Fibroblast of skin of left biceps (primary cell): ENCODE data around the gene MGARP.
A peak's percentile ranks its signal among the peaks of the same experiment; 100 is the strongest.

Experiments used
- DNase-seq, 2 experiments: peaks; one replicate each; pipeline ENCODE4 v3.0.0-alpha.2; 2013; ENCODE audit warnings: low read depth in 2 of 2

The MGARP gene

DNA sequence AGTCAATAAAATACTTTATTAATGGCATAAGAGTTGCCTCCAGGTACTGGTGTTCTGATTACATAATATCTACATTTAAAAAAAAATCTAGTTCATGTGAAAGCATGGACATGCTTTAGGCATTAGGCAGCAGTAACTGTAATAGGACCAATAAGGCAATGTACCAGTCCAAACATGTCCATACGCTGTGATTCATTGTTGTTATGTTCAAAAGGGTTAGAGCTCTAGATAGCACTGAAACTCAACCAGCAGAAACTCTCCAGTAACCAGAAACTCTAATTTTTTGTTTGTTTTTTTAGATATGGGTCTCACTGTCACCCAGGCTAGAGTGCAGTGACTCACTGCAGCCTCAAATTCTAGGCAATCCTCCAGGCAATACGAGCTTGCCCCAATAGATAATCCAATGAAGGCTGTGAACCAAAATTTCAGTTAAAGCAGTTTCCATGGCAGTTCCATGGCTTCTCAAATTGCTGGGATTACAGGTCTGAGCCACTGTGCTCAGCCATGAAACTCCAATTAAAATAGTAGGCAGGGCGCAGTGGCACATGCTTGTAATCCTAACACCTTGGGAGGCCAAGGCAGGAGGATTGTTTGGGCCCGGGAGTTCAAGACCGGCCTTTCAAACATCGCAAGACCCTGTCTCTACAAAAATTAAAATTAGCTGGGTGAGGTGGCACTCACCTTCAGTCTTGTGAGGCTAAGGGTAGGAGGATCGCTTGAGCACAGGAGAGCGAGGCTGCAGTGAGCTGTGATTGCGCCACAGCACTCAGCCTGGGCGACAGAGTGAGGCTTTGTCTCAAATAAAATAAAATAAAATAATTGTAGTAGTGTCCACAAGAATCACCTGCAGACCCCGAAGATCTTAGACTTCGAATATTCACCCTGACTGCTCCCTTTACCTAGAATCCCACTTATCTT lies 36.3 kb downstream of the MGARP start:
- DNase-seq, result peak; percentile 90 to 94

DNA sequence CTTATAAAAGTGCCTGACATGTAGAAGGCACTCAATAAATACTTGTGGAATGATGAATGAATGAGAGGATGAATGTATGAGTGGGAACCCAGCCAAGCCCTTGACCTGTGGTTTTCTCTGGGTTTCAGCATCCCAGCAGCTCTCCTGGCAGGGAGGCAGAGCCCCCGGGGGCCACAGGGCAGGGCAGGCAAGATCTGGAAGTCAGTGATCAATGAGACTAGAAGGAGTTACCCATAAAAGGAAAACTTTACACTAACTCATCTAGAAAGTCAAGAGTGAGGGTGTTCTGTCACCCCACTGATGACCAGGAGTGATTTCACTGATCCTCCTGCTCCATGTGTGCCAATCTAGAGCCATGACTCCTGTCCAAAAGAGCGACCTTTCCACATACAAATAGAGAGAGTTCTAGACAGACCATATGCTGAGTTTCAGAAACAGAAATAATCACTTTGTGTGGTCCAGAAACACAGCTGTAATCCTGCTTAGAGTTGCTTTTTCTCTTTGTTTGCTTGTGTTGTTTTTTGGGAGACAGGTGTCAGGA lies 37.4 kb downstream of the MGARP start:
- no peak for DNase-seq

DNA sequence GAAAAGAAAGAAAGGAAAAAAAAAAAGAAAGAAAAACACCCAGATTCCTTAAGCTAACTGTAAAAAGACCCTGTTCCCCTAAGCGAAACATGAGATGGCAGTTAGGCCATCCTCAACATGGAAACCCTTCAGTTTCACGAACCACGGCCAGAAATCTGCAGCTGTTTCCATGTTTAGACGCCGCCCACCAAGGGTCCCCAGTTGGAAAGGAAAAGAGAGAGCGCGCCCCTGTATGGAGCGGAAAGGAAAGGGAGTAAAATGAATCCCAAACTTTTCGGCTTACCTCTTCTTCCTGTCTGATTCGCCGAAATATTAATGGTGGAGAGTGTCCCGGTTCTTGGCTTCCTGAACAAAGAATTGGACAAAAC lies 38.3 kb downstream of the MGARP start:
- DNase-seq, result no peak

DNA sequence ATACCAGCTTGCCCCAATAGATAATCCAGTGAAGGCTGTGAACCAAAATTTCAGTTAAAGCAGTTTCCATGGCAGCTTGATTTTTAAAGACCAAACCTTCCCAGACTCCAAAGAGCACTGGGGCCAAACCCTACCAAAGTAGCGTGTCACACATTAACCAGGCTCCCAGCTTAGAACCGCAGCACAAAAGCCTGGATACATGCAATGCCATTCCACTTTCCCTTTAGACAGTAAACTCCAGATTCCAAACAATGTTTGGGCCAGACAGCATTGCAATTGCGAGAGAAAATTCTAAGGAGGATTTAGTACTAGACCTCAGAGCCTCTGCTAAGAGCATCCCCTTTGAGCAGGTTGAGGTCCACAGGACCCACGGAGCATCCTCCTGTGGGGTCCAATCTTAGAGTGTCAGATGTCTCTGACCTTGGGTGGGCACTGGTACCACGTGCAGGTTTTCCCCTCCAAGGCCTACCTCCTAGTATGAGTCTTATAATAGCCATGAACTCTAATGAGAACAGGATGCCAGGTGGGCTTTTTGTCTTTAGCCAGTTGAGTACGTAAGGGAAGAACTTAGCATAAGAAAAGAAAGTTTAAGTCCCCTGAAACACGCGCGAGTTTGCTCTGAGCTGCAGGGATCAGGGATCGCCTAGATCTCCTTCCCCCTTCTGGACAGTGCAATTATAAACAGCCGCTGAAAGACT lies 38.8 kb downstream of the MGARP start:
- DNase-seq, result no peak

DNA sequence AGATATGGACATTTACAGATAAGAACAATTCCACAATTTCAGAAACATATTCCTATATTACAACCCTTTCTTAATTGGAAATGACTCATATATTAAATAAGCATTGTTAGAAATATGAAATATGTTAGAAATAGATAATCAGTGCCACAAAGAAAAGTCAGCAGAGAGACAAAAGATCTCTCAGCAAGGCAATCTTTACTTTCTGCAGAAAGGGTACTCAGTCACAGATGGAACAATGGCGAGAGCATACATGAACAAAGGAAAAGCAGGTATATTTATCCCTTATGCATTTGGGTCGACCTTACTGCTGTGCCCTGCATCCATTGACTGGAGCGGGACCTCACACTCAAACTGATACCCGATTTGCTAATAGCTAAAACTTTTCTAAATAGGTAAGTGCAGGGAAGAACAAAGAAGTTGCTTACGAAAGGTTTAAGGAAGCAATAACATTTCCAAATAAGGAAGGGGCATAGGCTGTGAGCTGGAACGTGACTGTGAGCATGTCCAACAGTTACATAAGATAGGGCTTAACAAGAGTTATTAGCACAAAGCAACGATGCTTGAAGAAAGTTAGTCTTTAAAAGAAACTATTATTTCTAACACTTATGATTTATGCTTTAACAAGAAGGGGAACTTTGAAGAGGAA lies 40.8 kb downstream of the MGARP start:
- DNase-seq, result no peak

DNA sequence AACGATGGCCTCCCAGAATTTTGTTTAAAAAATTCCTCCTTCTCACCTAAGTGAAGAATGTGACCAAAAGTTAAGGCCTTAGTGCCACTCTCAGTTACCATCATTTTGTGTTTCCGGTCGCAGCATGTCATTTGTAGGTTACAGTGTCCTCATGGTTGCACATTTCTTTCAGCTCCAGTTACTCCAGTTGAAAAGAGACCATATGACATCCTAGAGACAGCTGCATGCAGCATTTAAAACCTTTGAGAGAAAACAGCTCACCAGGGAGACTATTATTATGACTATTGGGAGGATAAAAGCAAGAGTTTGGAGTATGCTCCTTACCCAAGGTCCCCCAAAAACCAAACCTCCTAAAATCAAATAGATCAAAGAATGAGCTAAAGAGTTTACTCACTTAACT lies 45.8 kb downstream of the MGARP start:
- DNase-seq, result no peak

DNA sequence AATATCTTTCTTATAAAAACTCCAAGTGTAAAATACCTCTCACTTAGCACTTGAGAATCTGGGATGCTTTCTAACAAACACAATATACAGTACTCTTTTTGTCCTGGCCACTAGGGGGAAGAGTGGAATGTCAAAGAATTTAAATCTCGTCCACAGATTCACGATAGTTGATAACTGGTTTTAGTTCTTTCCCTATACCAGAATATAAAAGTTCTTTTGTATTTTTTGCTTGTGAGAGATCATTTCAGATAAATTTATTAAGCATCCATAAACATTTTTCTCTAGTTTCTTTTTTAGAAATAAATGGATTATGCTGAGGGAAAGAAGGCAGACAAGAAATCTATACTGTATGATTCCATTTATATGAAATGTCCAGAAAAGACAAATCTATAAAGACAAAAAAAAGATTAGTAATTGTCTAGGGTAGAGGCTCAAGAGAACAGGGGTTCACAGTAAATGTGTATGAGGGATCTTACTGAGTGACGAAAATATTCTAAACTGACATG lies 50.4 kb downstream of the MGARP start:
- no peak for DNase-seq

DNA sequence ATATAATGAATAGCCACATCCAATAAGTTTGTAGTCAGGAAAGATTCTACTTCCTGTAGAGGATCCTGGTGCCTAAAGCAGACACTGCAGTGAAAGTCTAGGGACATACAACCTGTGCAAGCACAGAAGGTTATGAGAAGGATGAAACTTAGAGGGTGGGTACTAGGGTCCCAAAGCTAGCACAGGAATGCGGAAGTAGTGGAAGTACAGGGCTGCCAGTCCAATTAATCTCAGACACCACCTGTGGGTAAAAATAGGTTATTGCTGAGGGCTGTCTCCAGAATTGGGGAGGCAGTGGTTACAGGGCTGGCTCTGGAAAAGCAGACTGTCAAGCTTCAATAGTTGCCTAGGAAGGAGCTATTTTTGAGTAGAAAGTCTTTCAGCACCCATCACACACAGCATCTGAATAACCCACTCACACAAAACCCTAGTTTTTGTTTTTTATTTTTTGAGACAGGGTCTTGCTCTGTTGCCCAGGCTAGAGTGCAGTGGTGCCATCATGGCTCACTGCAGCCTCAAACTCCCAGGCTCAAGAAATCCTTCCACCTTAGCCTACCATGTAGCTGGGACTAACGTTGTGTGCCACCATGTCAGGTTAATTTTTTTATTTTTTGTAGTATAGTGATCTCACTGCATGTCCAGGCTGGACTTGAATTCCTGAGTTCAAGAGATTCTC lies 52.2 kb downstream of the MGARP start:
- DNase-seq, result no peak

DNA sequence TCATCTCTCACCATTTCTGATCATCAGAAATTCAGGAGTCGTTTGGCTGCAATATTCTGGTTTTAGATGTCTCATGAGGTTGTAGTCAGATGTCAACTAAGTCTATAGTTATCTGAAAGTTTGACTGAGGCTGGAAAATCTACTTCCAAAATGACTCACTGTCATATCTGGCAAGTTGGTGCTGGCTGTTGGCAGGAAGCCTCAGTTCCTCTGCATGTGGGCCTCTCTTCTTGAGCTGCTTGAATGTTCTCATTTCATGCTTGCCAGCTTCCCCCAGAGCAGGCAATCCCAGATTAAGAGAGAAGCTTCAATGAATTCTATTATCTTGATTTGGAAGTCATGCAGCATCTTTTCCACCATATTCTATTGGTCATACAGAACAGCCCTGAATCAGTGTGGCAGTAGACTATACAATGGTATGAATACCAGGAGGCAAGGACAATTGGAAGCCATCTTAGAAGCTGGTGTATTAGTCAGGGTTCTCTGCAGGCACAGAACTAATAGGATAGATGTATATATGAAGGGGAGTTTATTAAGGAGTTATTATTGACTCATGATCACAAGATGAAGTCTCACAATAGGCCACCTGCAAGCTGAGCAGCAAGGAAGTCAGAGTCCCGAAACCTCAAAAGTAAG lies 56.2 kb downstream of the MGARP start:
- DNase-seq, result no peak

DNA sequence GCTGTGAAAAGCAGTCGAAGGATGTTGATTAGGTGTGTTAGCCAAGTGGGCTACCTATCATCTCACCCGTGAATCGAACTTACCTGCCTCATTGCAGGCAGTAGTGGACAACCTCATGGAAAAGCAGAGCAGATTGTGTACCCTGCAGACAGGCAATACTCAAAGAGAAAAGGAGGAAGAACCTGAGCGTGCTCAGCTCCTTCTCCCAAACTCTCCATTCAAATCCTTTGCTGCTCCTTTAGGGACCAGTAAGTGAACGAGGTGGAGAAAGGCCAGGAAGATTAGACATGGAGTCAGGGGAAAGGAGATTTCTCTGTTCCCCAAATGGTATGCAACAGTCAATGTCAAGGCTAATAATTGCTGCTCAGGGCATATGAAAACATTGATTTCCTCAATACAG lies 57.8 kb downstream of the MGARP start:
- no peak for DNase-seq

DNA sequence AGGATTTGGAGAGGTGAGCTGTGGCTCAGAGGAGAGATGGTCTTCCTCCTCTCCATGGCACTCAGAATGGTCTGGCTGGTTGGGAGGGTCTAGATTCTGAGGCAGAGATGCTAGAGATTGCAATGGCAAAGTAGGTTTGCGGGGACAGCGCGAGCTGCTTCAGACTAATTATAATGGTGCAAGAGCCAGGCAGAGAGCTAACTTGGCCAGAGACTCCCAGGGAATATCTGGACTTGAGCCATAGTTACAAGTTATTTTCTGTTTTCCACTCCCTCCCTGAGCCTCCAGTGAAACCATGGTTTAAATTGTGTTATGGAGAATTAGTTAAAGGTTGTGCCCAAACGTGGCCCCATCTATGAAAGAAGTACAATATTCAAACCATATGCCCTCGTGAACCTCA lies 58.3 kb downstream of the MGARP start:
- DNase-seq, result no peak

DNA sequence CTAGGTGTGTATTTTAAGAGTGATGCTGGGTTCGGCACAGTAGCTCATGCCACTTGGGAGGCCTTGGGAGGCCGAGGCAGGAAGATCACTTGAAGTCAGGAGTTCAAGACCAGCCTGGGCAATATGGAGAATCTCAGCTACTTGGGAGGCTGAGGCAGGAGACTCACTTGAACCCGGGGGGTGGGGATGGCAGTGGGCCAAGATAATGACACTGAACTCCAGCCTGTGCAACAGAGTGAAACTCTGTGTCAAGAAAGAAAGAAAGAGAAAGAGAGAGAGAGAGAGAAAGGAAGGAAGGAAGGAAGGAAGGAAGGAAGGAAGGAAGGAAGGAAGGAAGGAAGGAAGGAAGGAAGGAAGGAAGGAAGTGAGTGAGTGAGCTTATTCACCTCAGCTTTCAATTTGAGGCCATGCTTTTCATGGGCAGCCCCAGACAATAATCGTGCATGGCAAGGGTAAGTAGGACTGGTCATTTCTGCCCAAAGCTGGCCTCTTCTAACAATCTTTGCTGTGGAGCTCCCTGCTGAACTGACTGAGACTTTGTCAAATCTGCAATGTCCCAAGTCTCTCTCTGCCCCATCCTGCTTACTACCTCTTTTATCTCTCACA lies 60.5 kb downstream of the MGARP start:
- DNase-seq, result no peak
